ENCODE measurements around the gene OR10H3.

DNA sequence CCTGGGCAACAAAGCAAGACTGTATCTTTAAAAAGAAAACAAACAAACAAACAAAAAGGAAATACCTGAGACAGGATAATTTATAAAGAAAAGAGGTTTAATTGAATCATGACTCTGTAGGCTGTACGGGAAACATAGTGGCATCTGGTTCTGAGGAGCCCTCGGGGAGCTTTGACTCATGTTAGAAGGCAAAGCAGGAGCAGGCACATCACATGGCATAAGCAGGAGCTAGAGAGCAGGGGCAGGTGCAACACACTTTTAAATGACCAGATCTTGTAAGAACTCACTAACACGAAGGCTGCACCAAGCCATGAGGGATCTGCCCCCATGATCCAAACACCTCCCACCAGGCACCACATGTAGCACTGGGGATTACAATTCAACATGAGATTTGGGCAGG lies 23.1 kb upstream of the OR10H3 start:
- TF ChIP-seq POLR2A (IDR thresholded peaks at IDR 0.05; ENCODE audit: low read depth), result no peak
- TF ChIP-seq, protein P1, sequence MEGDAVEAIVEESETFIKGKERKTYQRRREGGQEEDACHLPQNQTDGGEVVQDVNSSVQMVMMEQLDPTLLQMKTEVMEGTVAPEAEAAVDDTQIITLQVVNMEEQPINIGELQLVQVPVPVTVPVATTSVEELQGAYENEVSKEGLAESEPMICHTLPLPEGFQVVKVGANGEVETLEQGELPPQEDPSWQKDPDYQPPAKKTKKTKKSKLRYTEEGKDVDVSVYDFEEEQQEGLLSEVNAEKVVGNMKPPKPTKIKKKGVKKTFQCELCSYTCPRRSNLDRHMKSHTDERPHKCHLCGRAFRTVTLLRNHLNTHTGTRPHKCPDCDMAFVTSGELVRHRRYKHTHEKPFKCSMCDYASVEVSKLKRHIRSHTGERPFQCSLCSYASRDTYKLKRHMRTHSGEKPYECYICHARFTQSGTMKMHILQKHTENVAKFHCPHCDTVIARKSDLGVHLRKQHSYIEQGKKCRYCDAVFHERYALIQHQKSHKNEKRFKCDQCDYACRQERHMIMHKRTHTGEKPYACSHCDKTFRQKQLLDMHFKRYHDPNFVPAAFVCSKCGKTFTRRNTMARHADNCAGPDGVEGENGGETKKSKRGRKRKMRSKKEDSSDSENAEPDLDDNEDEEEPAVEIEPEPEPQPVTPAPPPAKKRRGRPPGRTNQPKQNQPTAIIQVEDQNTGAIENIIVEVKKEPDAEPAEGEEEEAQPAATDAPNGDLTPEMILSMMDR (IDR thresholded peaks at IDR 0.05), result no peak

Data from esophagus muscularis mucosa (tissue), 3 donors.